Measurements from ENCODE around the gene HACD2.

Gene HACD2

GRCh38 chr3:123522320-123523022, 62.4 kb downstream of the HACD2 start:
- H3K36me3 ChIP-seq (ENCODE audit: insufficient read depth, low read length) = peaks cover 29% of the 10 kb centered on the region

GRCh38 chr3:123521179-123521969, 63.5 kb downstream of the HACD2 start:
- no peaks in the 10 kb centered on the region for H3K9me3 ChIP-seq (ENCODE audit: low read length)
- H3K36me3 ChIP-seq (ENCODE audit: insufficient read depth, low read length) = peaks cover 23% of the 10 kb centered on the region
- H2AFZ ChIP-seq (ENCODE audit: low read depth, low read length) = no peak overlapping the region
- H3K4me3 ChIP-seq (ENCODE audit: low read length) = no peak overlapping the region
- no peaks in the 10 kb centered on the region for H3K27me3 ChIP-seq (ENCODE audit: insufficient read depth, low read length)
- H3K4me1 ChIP-seq (ENCODE audit: insufficient read depth, low read length) = no peaks in the 10 kb centered on the region

More at GRCh38 chr3:123522320-123523022, 62.4 kb downstream of the HACD2 start:
- Histone ChIP-seq H3K27me3 (ENCODE audit: insufficient read depth, low read length) (no peaks in the 10 kb centered on the region), H3K9me3 (ENCODE audit: low read length) (no peaks in the 10 kb centered on the region), H2AFZ (ENCODE audit: low read depth, low read length) (no peak overlapping the region), H3K4me1 (ENCODE audit: insufficient read depth, low read length) (no peaks in the 10 kb centered on the region), H3K4me3 (ENCODE audit: low read length) (no peak overlapping the region)

- Histone ChIP-seq H3K36me3 (ENCODE audit: insufficient read depth, low read length) (peaks cover 23% of the 10 kb centered on the region), H3K4me3 (ENCODE audit: low read length) (no peak overlapping the region), H3K27me3 (ENCODE audit: insufficient read depth, low read length) (no peaks in the 10 kb centered on the region), H3K4me1 (ENCODE audit: insufficient read depth, low read length) (no peaks in the 10 kb centered on the region), H3K9me3 (ENCODE audit: low read length) (no peaks in the 10 kb centered on the region), H2AFZ (ENCODE audit: low read depth, low read length) (no peak overlapping the region)
Measured at GRCh38 chr3:123520656-123521055, 64.2 kb downstream of the HACD2 start.

- H3K4me1 ChIP-seq (ENCODE audit: insufficient read depth, low read length) = no peaks in the 10 kb centered on the region
- H3K36me3 ChIP-seq (ENCODE audit: insufficient read depth, low read length) = peaks cover 18% of the 10 kb centered on the region
- no peak overlapping the region for H3K4me3 ChIP-seq (ENCODE audit: low read length)
- H3K27me3 ChIP-seq (ENCODE audit: insufficient read depth, low read length) = no peaks in the 10 kb centered on the region
- no peak overlapping the region for H2AFZ ChIP-seq (ENCODE audit: low read depth, low read length)
- peaks cover 3% of the 10 kb centered on the region for H3K9me3 ChIP-seq (ENCODE audit: low read length)
Measured at GRCh38 chr3:123518892-123519485, 65.9 kb downstream of the HACD2 start.

GRCh38 chr3:123511726-123512125, 73.1 kb downstream of the HACD2 start:
- no peaks in the 10 kb centered on the region for H3K4me1 ChIP-seq (ENCODE audit: insufficient read depth, low read length)
- H3K4me3 ChIP-seq (ENCODE audit: low read length) = no peak overlapping the region
- no peaks in the 10 kb centered on the region for H3K27me3 ChIP-seq (ENCODE audit: insufficient read depth, low read length)
- no peak overlapping the region for H2AFZ ChIP-seq (ENCODE audit: low read depth, low read length)
- peaks cover 8% of the 10 kb centered on the region for H3K9me3 ChIP-seq (ENCODE audit: low read length)
- peaks cover 21% of the 10 kb centered on the region for H3K36me3 ChIP-seq (ENCODE audit: insufficient read depth, low read length)

- no peak overlapping the region for H3K4me3 ChIP-seq (ENCODE audit: low read length)
- H3K36me3 ChIP-seq (ENCODE audit: insufficient read depth, low read length) = peaks cover 18% of the 10 kb centered on the region
- no peak overlapping the region for H2AFZ ChIP-seq (ENCODE audit: low read depth, low read length)
- peaks cover 8% of the 10 kb centered on the region for H3K9me3 ChIP-seq (ENCODE audit: low read length)
- no peaks in the 10 kb centered on the region for H3K4me1 ChIP-seq (ENCODE audit: insufficient read depth, low read length)
- H3K27me3 ChIP-seq (ENCODE audit: insufficient read depth, low read length) = no peaks in the 10 kb centered on the region
Measured at GRCh38 chr3:123511084-123511483, 73.8 kb downstream of the HACD2 start.

GRCh38 chr3:123508178-123508577, 76.7 kb downstream of the HACD2 start:
- Histone ChIP-seq H3K4me3 (ENCODE audit: low read length) (no peak overlapping the region), H3K9me3 (ENCODE audit: low read length) (peaks cover 3% of the 10 kb centered on the region), H2AFZ (ENCODE audit: low read depth, low read length) (no peak overlapping the region), H3K36me3 (ENCODE audit: insufficient read depth, low read length) (peaks cover 13% of the 10 kb centered on the region), H3K4me1 (ENCODE audit: insufficient read depth, low read length) (no peaks in the 10 kb centered on the region), H3K27me3 (ENCODE audit: insufficient read depth, low read length) (no peaks in the 10 kb centered on the region)

- Histone ChIP-seq H3K36me3 (ENCODE audit: insufficient read depth, low read length) (peaks cover 16% of the 10 kb centered on the region), H3K4me1 (ENCODE audit: insufficient read depth, low read length) (no peaks in the 10 kb centered on the region), H3K4me3 (ENCODE audit: low read length) (no peak overlapping the region), H3K27me3 (ENCODE audit: insufficient read depth, low read length) (no peaks in the 10 kb centered on the region), H2AFZ (ENCODE audit: low read depth, low read length) (no peak overlapping the region), H3K9me3 (ENCODE audit: low read length) (no peaks in the 10 kb centered on the region)
Measured at GRCh38 chr3:123505820-123506219, 79.0 kb downstream of the HACD2 start.

GRCh38 chr3:123503203-123503602, 81.7 kb downstream of the HACD2 start:
- Histone ChIP-seq H3K36me3 (ENCODE audit: insufficient read depth, low read length) (peaks cover 36% of the 10 kb centered on the region), H3K27me3 (ENCODE audit: insufficient read depth, low read length) (no peaks in the 10 kb centered on the region), H2AFZ (ENCODE audit: low read depth, low read length) (no peak overlapping the region), H3K9me3 (ENCODE audit: low read length) (no peaks in the 10 kb centered on the region), H3K4me1 (ENCODE audit: insufficient read depth, low read length) (no peaks in the 10 kb centered on the region), H3K4me3 (ENCODE audit: low read length) (no peak overlapping the region)

GRCh38 chr3:123499322-123499721, 85.5 kb downstream of the HACD2 start:
- Histone ChIP-seq H3K4me3 (ENCODE audit: low read length) (no peak overlapping the region), H3K9me3 (ENCODE audit: low read length) (no peaks in the 10 kb centered on the region), H3K4me1 (ENCODE audit: insufficient read depth, low read length) (no peaks in the 10 kb centered on the region), H3K36me3 (ENCODE audit: insufficient read depth, low read length) (peaks cover 49% of the 10 kb centered on the region), H2AFZ (ENCODE audit: low read depth, low read length) (no peak overlapping the region), H3K27me3 (ENCODE audit: insufficient read depth, low read length) (no peaks in the 10 kb centered on the region)

- Histone ChIP-seq H3K36me3 (ENCODE audit: insufficient read depth, low read length) (peaks cover 49% of the 10 kb centered on the region), H3K4me1 (ENCODE audit: insufficient read depth, low read length) (peaks cover 6% of the 10 kb centered on the region), H3K9me3 (ENCODE audit: low read length) (no peaks in the 10 kb centered on the region), H2AFZ (ENCODE audit: low read depth, low read length) (no peak overlapping the region), H3K4me3 (ENCODE audit: low read length) (no peak overlapping the region), H3K27me3 (ENCODE audit: insufficient read depth, low read length) (no peaks in the 10 kb centered on the region)
Measured at GRCh38 chr3:123498761-123499160, 86.1 kb downstream of the HACD2 start.

GRCh38 chr3:123493912-123494311, 90.9 kb downstream of the HACD2 start:
- H3K36me3 ChIP-seq (ENCODE audit: insufficient read depth, low read length) = peaks cover 24% of the 10 kb centered on the region
- peaks cover 23% of the 10 kb centered on the region for H3K4me1 ChIP-seq (ENCODE audit: insufficient read depth, low read length)
- H3K4me3 ChIP-seq (ENCODE audit: low read length) = no peak overlapping the region
- no peak overlapping the region for H2AFZ ChIP-seq (ENCODE audit: low read depth, low read length)
- no peaks in the 10 kb centered on the region for H3K27me3 ChIP-seq (ENCODE audit: insufficient read depth, low read length)
- H3K9me3 ChIP-seq (ENCODE audit: low read length) = no peaks in the 10 kb centered on the region

GRCh38 chr3:123491966-123492587, 92.8 kb downstream of the HACD2 start:
- H2AFZ ChIP-seq (ENCODE audit: low read depth, low read length) = no peak overlapping the region
- H3K4me1 ChIP-seq (ENCODE audit: insufficient read depth, low read length) = peaks cover 23% of the 10 kb centered on the region
- peaks cover 8% of the 10 kb centered on the region for H3K36me3 ChIP-seq (ENCODE audit: insufficient read depth, low read length)
- no peaks in the 10 kb centered on the region for H3K27me3 ChIP-seq (ENCODE audit: insufficient read depth, low read length)
- H3K9me3 ChIP-seq (ENCODE audit: low read length) = no peaks in the 10 kb centered on the region
- H3K4me3 ChIP-seq (ENCODE audit: low read length) = no peak overlapping the region
